ENCODE results near the gene PUSL1.

PUSL1 gene

DNA sequence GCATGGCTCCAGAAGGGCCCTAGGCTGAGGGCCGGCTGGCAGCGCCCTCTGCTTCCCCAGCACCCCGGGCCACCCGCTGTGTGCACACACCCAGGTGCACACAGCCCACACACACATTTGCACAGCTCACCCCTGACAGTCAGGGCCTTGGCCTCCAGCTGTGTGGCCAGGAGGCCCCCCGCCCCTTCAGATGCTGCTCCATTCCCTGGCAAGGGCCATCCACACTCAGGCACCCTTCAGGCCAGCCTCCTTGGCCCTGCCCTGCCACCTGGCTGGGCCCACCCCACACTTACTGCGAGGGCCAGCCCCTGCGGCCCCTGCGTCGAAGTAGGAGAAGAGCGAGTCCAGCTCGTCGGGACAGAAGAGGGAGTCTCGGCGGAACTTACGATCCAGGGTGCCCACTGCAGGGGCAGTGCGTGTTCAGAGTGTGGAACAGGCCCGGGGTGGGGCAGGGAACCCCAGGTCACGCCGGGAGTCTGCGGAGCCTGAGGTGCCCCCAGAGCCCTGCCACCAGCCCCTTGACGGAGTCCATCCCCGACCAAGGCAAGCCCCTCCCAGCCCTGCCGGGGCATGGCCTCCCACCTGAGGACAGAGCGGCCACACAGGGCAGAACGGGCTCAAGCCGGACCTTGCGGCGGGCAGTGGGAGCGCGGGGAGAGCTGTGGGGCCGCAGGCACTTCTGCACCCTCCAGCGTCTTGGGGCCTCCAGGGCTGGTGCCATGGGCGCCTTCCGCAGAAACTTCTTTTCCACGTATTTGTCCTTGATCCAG lies 13.1 kb upstream of the PUSL1 start:
- DNase-seq (ENCODE audit: low spot score) = no peak

DNA sequence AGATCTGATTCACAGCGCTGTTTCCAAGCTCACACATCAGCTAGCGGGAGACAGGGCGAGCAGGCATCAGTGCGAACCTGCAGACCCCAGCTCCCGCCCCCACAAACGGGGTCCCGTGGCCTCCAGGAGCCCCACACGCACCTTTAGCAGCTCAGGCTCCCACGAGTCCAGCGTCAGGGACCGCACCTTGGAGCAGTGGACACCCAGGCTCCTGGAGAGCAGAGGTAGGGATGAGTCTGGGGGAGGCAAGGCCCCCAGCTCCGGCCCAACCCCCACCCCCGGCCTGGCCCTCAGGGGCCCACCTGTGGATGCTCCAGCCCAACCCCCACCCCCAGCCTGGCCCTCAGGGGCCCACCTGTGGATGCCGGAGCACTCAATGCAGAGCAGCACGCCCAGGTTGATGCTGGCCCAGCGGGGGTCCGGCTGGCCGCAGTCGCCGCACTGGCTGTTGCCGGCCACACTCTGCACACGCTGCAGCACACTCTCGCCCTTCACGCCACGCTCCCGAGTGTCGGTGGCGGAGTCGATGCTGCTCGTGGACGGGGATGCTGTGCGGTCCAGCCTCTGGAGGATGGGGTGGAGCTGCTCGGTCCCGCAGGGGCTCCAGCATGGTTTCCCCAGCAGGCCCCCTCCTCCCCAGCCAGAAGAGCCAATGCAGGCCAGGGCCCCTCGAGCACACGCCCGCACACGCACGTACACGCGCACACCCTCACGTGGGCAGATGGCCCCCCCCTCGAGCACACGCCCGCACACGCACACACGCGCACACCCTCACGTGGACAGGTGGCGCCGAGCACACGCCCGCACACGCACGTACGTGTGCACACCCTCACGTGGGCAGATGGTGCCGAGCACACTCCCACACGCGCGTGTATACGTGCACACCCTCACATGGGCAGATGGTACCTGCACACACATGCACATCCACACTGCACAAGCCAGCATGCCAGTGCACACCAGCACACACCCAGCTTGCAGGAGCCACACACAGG lies 12.0 kb upstream of the PUSL1 start:
- DNase-seq (ENCODE audit: low spot score) = no peak

DNA sequence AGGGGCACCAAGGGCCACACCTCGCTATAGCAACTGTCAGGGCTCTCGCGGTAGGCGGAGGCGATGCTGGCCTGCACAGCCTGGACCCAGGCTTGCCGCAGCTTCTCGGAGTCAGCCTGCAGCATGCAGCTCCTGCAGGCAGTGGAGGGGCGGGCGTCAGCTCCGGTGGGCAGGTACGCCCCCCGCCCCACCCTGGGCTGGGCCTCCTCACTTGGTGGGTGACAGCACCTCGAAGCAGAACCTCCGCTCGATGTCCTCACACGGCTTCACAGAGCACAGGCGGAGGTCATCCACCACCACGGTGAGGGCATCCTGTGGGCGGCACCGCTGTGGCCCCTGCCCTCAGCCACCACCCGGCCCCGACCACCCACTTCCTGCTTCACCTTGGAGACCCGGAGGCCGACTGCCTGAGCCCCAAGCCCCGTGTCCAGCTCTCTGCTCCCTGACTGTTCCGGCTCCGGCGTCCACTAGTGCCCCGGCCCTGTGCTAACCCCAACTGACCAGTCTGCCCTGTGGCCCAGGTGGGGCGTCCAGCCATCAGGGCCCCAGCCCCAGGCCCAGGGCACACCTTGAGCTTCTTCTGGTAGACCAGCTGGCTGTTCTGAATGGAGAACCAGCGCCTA lies 10.5 kb upstream of the PUSL1 start:
- DNase-seq (ENCODE audit: low spot score) = no peak

DNA sequence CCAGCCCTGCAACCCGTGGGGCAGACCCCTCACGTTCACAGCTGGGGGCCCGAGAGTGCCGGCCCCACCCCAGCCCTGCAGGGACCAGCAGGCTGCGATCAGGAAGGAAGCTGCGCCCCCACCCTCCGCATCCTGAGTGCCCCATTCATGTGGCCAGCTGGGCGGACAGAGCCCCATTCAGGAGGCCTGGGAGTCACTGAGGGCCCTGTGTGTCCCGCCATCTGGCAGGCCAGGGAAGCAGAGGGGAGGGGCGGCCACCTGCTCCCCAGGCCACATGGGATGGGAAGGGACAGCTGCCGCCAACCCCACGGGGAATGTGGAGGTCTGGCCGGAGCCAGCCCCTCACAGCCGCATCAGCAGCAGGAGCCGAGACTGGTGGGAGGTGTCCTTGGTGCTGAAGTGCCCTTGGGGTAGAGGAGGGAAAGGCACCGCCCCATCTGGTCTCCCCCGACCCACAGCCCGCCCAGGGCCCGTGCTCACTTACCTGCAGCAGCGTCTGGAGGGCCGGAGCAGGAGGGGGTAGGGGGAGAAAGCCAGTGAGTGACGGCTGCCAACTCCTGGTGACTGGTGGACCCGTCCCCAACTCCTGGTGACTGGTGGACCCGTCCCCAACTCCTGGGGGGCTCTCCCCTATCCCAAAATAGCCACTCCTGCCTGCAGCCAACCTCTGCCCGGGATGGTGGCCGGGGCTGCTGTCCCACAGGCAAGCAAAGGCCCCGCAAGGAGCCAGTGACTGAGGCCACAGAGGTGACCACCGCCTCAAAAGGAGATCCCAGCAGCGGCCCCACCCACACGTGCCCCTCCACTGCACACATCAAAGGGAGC lies 9.3 kb upstream of the PUSL1 start:
- peak; percentile 97 for DNase-seq (ENCODE audit: low spot score)

DNA sequence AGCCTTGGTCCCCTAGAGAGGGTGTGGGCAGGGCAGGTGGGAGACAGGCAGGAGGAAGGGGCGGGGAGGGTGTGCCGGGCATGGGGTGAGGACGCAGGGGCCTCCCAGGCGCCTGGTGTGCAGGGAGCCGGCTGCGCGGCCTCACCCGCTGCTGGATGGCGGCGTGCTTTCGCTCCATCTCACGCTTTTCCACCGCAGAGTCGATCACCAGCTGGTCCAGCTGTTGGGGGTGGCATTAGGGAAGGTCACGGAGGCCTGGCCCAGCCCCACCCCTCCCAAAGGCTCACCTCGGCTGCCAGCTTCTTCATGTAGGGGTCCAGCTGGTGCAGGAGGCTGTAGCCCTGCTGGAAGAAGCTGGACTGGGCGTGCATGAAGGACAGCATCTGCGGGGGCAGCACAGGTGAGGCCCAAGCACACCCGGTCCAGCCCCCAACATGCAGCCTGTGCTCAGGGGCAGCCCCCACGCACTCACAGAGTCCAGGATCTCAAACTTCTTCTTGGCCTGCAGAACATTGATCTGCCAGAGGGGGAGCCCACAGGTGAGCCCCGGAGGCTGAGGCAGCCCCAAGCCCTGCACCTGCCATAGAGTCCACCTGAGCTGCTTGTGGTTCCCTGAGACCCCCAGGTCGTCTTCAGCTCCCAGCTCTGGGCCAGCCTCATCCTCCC lies 8.6 kb upstream of the PUSL1 start:
- no peak for DNase-seq (ENCODE audit: low spot score)

DNA sequence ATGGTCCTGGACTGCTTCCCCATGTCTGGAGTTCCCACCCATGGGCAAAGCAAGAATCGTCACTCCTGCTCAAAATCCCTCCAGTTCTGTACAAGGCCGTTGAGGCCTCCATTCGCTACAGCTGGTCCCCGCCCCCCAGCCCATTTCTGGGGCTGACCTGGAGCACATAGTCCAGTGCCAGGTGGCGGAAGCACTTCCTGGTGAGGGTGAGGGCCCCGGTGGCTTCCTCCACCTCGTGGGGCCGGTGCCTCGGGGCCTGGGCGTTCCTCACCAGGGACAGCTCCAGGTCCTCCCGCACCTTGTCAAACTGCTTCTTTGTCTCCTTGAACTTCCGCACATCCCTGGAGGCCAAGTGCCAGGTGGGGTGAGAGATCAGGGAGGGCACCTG lies 8.1 kb upstream of the PUSL1 start:
- DNase-seq (ENCODE audit: low spot score) = no peak

DNA sequence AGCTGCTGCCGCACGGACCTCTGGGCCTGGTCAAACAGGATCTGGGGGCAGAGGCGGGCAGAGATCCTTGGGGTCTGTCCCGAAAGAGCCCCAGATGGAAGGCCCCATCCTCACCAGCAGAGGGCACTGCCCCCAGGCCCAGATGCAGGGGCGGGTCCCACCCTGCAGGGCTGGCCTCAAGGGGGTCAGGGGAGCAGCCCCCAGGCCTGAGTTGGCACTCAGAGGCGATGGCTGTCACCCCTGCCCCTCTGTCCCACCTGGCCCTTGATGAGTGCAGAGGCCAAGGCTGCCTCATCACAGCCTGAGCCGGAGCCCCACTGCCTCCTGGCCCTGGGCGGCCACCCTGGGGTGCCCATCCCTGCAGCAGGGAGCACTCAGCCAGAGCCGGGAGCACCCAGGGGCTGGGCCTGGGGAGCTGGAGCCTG lies 6.4 kb upstream of the PUSL1 start:
- DNase-seq (ENCODE audit: low spot score) = no peak

DNA sequence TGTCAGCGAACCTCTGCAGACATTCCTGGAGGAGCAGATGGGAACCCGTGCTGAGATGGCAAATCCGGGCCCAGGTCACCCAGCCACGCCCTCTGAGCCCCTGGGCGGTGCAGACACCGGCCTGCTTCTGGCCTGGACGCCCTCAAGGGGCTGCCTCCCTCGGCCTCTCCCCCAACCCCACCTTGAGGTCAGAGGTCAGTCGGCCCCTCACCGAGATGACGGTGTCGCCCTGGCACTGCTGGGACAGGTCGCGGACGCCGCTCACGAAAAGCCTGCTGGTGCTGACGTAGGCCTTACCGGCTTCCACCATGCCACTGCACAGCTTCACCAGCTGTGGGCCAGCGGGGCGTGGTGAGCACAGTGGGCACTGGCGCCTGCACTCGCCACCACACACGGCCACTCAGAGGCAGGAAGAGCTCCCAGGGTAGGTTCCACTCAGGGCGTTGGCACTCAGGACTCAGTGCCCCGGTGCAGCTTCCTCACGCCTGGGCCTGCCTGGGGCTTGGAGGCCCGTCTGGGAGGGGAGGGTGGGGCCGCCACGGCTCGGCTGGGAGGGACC lies 5.4 kb upstream of the PUSL1 start:
- DNase-seq (ENCODE audit: low spot score) = no peak

DNA sequence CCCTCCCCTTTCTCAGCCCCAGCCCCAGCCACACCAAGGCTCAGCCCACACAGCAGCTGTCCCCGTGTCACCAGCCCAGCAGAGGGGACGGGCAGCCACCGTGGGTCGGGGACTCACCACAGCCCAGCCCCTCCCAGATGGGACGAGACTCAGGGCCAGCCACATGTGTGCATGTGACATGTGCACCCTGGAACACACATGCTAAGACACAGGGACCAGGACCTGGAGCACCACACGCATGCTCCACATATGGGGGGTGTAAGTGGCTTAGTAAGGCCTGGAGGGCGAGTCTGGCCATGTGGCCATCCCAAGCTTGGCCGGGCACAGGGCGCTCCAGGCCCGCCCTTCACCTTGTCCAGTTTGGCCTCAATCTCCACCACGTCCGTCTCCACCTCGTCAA lies 4.7 kb upstream of the PUSL1 start:
- DNase-seq (ENCODE audit: low spot score) = no peak

DNA sequence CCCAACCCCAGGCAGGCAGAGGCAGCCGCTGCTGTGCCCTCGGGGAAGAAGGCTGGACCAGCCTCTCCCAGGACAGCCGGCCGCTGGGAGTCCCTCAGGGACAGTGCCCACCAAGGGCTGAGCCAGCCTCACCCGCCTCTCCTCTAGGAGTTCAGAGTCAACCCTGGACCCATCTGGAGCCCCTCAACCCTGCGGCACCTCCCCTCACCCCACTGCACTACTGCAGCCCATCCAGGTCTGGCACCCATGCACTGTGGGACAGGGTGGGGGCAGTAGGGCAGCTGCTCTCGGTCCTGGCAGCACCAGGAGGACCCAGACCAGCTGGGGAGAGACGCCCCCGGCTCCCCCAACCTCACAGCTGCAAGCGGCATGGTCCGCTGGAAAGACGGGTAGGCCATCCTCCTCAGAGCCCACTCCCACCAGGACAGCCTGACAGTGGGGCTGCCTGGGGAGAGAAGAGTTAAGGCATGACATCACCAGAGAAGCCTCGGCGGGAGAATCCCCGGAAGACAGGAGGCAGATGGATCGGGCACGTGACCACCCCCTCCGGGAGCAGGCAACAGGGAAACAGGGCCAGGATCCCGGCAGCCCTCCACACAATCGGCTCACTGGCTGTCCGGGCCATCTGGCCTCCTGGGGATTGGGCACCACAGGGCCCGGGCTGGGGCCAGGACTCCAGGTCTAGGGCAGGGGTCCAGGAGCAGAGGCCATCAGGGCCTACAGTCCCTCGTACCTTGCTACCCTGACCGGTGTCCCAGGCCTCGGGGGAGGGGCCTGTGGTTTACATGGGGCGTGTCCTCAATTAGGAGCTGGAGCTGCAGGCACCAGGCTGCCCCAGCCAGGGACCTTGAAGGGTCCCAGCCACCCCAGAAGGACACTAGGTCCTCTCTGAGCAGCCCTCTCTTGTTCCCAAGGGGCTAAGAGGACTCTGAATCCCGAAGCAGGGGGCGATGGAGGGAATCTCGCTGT lies 3.8 kb upstream of the PUSL1 start:
- peak; percentile 96 for DNase-seq (ENCODE audit: low spot score)

DNA sequence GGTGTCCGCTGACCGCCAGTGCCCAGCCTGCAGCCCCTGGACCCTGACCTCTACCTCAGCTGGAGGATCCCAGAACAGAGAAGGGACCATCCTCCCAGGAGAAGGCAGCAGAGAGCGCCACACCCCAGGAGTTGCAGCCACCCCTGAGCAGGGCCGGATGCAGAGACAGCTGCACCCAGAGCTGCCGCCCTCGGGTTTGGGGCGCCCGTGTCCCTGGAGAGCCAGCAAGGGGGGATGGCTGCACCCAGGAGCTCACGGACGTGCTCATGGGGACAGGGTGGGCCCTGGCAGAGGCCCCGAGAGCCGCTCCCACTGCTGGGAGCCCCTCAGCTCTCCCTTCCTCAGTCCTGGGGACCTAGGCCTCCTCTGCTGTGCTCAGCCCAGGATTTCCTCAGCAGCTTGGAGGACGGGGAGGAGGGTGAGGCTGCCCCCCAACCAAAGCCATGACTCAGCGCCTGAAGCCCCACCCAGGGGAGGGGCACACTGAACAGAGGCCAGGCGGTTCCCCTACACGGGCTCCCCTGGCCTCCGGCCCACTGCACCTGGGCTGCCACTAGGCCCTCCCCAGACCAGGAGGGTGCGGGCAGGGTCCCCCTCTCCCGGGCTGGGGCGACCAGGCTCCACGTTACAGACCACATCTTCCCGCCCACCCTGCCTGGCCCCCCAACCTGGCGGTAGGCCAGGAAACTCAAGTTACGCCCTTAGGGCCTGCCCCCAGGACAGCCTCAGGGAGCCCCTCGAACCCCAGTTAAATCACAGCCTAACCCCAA lies 2.9 kb upstream of the PUSL1 start:
- DNase-seq (ENCODE audit: low spot score) = no peak

DNA sequence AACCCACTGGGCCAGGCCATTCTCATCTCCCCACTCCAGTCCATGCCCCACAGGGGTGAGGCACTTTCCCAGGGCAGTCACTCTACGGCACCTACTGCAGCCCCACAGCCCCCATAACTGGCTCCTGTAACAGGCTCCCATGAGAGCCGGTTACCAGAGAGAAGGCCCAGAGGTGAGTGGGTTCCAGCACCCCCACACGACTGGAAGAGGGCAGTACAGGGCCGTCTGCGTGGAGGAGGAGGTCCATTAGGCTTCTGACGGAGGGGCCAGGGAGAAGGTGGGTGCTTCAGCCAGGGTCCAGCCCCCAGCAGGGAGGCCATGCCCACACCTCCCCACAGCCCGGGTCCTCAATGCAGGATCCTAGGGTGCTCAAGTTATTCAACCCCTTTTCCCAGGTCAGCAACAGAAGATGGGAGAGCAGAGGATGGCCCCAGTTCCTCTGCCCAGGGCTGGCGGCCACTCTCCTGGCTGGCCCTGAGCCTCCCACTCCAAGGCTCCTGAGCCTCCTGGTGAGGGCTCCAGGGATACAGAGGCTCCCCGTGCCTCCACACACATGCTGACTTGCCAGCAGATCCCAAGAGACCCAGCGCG lies 2.2 kb upstream of the PUSL1 start:
- no peak for DNase-seq (ENCODE audit: low spot score)

DNA sequence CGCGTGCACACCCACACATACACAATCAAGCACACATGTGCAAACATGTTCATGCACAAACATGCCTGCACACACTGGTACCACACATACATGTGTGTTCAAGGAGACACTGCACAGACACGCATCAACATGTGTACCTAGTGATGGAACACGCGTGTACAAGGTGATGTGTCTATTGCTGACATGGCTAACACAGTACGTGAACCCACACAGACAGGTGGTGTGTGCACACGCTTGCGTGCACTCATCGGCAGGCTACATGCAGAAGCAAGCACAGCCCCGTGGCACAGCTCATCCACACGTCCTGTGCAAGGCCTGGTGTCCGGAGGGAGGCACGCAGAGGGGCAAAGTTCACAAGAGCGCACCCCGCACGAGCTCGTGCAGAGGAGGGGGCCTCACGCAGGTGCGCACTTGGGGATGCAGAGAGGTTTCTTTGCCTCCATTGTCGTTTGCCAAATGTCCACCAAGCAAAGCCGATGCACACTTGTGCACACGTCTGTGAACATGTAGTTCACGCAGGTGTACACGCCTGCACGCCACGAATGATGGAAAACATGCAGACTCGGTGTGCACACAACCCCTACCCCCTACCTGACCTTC lies 1.6 kb upstream of the PUSL1 start:
- peak; percentile 57 for DNase-seq (ENCODE audit: low spot score)

DNA sequence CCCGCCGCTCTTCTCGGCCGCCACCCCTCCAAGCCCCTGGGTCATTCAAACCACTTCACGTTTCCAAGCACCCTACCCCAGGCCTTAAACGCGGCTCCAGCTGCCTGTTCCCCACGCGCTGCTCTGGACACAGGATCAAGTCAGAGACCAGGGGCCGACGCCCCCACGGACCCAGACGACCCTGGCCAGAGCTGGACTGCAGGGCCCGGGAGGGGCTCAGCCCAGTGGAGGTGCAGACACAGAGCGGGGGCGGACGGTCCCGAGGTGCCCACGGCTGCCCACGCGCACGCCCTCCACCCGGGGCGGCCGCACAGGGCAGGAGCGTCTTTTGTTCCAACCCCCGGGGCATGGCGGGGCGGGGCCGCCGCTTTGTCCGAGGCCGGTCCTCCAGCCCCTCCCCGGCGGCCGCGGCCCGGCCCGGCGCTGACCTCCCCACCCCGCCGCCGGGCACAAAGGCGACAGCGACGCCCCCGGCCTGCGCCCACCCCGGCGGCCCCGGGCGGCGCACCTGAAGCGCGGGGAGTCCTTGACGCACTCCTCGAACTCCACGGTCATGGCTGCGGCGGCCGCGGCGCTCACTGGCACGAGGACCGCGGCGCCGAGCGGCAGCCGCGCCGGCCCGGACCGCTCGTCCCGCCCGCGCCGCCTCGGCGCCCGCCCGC lies 1.0 kb upstream of the PUSL1 start:
- no peak for DNase-seq (ENCODE audit: low spot score)

DNA sequence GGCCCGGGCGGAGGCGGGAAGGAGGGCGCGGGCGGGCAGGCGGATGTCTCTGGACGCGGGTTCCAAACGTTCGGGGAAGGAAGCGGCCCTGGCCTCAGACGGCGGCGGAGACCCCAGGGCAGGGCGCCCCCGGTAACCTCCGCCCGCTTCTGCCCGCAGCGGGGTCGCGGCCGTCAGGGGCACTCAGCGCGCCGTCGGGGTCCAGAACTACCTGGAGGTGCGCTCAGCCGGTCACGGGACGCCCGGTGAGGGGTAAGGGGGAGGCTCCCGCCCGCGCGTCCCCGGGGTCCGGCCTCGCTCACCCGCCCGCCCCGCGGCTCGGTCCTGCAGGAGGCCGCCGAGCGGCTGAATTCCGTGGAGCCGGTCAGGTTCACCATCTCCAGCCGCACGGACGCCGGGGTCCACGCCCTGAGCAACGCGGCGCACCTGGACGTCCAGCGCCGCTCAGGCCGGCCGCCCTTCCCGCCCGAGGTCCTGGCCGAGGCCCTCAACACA lies 406 bp downstream of the PUSL1 start:
- no peak for DNase-seq (ENCODE audit: low spot score)

DNA sequence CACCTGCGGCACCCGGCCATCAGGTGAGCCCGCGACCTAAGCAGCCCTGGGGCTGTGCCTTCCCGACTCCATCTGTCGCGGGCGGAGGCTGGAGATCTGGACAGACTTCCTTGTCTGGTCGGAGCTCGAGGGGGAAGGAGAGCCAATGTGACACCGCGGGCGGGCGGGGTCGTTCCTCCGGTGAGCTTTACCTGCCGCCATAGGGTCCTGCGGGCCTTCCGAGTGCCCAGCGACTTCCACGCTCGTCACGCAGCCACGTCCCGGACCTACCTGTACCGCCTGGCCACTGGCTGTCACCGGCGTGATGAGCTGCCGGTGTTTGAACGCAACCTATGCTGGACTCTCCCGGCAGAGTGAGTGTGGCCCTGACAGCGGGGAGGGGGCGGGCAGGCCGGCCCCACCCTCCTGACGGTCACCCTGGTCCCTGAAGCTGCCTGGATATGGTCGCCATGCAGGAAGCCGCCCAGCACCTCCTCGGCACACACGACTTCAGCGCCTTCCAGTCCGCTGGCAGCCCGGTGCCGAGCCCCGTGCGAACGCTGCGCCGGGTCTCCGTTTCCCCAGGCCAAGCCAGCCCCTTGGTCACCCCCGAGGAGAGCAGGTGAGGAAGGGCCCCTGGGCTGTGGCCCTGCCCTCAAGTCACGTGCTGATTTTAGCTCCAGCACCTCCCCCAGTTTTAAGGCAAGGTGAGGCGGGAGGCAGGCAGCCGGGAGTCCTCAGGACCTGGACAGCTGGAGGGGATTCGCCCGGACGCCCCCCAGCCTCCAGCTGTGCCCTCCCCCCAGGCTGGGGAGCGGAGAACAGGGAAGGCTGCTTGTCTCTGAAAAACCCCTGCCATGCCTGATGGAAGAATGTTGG lies 1.1 kb downstream of the PUSL1 start:
- DNase-seq (ENCODE audit: low spot score) = no peak

DNA sequence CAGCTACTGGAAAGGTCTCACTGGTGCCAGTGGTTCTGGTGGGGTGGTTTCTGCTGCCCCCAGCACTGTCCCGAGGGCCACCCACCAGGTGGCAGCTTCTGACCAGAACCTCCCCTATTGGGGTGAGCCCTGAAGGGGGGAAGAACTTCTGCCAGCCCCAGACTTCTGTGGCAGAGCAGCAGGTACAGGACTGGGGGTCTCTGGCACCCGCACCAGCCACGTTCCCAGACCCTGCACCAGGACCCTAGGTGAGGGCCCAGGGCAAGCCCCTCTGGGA lies 1.6 kb downstream of the PUSL1 start:
- no peak for DNase-seq (ENCODE audit: low spot score)
